ENCODE data around the gene MYO7A. TPM values are rescaled to one million over a fixed set of nuclear protein-coding genes. Genes with fewer than 3 reads are reported as not detected.

The MYO7A gene
- total RNA-seq, 1 experiment from 2014 or later: 2.5 TPM

DNA sequence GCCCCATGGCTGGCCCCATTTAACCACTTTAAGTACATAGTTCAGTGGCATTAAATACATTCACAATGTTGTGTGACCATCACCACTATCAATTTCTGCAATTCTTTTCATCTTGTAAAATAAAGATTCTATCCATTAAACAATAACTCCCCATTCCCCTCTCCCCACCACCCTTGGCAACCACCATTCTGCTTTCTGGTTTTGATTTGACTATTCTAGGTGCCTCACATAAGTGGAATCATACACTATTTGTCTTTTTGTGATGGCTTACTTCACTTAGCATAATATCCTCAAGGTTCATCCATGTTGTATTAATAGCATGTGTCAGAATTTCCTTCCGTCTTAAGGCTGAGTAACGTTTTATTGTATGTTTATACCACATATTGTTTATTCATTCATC, 7.0 kb downstream of the MYO7A start:
- H3K4me1 Mint-ChIP-seq: peaks cover 6% of the 10 kb centered on the region
- H3K27ac Mint-ChIP-seq: no peak overlapping the region
- no peaks in the 10 kb centered on the region for H3K9me3 Mint-ChIP-seq
- TF ChIP-seq GRHL2 (CRISPR knock-in tag; IDR thresholded peaks at IDR 0.05; ENCODE audit: insufficient replicate concordance, severe bottlenecking) (no peak), SOX15 (CRISPR knock-in tag; IDR thresholded peaks at IDR 0.05) (no peak), NR3C1 (CRISPR knock-in tag; conservative IDR thresholded peaks at IDR 0.05; ENCODE audit: low read depth) (no peak), NR2C2 (CRISPR knock-in tag; IDR thresholded peaks at IDR 0.05) (no peak), IRF2 (CRISPR knock-in tag; IDR thresholded peaks at IDR 0.05; ENCODE audit: borderline replicate concordance, low read depth) (no peak), TCF7 (CRISPR knock-in tag; IDR thresholded peaks at IDR 0.05; ENCODE audit: low read depth) (no peak), ETV6 (CRISPR knock-in tag; IDR thresholded peaks at IDR 0.05) (no peak), TEAD1 (CRISPR knock-in tag; IDR thresholded peaks at IDR 0.05) (no peak), NFATC4 (CRISPR knock-in tag; IDR thresholded peaks at IDR 0.05) (no peak)
- TF ChIP-seq, protein P1, sequence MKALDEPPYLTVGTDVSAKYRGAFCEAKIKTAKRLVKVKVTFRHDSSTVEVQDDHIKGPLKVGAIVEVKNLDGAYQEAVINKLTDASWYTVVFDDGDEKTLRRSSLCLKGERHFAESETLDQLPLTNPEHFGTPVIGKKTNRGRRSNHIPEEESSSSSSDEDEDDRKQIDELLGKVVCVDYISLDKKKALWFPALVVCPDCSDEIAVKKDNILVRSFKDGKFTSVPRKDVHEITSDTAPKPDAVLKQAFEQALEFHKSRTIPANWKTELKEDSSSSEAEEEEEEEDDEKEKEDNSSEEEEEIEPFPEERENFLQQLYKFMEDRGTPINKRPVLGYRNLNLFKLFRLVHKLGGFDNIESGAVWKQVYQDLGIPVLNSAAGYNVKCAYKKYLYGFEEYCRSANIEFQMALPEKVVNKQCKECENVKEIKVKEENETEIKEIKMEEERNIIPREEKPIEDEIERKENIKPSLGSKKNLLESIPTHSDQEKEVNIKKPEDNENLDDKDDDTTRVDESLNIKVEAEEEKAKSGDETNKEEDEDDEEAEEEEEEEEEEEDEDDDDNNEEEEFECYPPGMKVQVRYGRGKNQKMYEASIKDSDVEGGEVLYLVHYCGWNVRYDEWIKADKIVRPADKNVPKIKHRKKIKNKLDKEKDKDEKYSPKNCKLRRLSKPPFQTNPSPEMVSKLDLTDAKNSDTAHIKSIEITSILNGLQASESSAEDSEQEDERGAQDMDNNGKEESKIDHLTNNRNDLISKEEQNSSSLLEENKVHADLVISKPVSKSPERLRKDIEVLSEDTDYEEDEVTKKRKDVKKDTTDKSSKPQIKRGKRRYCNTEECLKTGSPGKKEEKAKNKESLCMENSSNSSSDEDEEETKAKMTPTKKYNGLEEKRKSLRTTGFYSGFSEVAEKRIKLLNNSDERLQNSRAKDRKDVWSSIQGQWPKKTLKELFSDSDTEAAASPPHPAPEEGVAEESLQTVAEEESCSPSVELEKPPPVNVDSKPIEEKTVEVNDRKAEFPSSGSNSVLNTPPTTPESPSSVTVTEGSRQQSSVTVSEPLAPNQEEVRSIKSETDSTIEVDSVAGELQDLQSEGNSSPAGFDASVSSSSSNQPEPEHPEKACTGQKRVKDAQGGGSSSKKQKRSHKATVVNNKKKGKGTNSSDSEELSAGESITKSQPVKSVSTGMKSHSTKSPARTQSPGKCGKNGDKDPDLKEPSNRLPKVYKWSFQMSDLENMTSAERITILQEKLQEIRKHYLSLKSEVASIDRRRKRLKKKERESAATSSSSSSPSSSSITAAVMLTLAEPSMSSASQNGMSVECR (CRISPR knock-in tag; IDR thresholded peaks at IDR 0.05; ENCODE audit: borderline replicate concordance): no peak
- TF ChIP-seq, protein P2, sequence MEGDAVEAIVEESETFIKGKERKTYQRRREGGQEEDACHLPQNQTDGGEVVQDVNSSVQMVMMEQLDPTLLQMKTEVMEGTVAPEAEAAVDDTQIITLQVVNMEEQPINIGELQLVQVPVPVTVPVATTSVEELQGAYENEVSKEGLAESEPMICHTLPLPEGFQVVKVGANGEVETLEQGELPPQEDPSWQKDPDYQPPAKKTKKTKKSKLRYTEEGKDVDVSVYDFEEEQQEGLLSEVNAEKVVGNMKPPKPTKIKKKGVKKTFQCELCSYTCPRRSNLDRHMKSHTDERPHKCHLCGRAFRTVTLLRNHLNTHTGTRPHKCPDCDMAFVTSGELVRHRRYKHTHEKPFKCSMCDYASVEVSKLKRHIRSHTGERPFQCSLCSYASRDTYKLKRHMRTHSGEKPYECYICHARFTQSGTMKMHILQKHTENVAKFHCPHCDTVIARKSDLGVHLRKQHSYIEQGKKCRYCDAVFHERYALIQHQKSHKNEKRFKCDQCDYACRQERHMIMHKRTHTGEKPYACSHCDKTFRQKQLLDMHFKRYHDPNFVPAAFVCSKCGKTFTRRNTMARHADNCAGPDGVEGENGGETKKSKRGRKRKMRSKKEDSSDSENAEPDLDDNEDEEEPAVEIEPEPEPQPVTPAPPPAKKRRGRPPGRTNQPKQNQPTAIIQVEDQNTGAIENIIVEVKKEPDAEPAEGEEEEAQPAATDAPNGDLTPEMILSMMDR (IDR thresholded peaks at IDR 0.05): no peak
- TF ChIP-seq, protein P3, sequence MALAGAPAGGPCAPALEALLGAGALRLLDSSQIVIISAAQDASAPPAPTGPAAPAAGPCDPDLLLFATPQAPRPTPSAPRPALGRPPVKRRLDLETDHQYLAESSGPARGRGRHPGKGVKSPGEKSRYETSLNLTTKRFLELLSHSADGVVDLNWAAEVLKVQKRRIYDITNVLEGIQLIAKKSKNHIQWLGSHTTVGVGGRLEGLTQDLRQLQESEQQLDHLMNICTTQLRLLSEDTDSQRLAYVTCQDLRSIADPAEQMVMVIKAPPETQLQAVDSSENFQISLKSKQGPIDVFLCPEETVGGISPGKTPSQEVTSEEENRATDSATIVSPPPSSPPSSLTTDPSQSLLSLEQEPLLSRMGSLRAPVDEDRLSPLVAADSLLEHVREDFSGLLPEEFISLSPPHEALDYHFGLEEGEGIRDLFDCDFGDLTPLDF (CRISPR knock-in tag; IDR thresholded peaks at IDR 0.05): no peak
- DNase-seq (ENCODE audit: low spot score): no peak
- H3K4me3 Mint-ChIP-seq: no peak overlapping the region
- ChIA-PET CTCF (interaction anchor here (2.3 kb wide), 1 partner anchor 53 kb away, joined by 9 read pairs; no protein-coding TSS in a partner anchor), POLR2A (interaction anchor here (0.6 kb wide), 1 partner anchor 199 kb away, joined by 3 read pairs; no protein-coding TSS in a partner anchor)
- no peak for ATAC-seq
- no peaks in the 10 kb centered on the region; the same call in 1 of the 2 replicates for H3K27me3 Mint-ChIP-seq (ENCODE audit: low read depth)
- no peaks in the 10 kb centered on the region for H3K36me3 Mint-ChIP-seq

DNA sequence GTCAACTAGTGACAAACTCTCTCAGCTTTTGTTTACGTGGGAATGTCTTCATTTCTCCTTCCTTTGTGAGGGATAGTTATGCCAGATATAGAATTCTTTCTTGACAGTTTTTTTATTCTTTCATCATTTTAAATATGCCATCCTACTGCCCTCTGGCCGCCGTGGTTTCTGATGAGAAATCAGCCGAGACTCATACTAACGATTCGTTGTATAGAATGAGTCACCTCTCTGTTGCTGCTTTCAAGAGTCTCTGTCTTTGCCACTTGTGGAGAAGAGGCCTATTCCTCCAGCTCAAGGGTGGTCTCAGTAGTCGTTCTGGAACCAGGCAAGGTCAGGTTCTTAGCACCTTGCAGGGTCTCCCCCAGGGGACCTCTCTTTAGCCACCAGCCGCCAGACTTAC, 8.0 kb downstream of the MYO7A start:
- no peak overlapping the region for H3K27ac Mint-ChIP-seq
- POLR2A ChIA-PET: no interaction called here
- no peak for ATAC-seq
- TF ChIP-seq RORB (CRISPR knock-in tag; IDR thresholded peaks at IDR 0.05): no peak
- TF ChIP-seq HMGA2 (CRISPR knock-in tag; IDR thresholded peaks at IDR 0.05): no peak
- TF ChIP-seq NFATC4 (CRISPR knock-in tag; IDR thresholded peaks at IDR 0.05): no peak
- TF ChIP-seq, protein P4, sequence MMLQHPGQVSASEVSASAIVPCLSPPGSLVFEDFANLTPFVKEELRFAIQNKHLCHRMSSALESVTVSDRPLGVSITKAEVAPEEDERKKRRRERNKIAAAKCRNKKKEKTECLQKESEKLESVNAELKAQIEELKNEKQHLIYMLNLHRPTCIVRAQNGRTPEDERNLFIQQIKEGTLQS (CRISPR knock-in tag; conservative IDR thresholded peaks at IDR 0.05): no peak
- TF ChIP-seq, protein P5, sequence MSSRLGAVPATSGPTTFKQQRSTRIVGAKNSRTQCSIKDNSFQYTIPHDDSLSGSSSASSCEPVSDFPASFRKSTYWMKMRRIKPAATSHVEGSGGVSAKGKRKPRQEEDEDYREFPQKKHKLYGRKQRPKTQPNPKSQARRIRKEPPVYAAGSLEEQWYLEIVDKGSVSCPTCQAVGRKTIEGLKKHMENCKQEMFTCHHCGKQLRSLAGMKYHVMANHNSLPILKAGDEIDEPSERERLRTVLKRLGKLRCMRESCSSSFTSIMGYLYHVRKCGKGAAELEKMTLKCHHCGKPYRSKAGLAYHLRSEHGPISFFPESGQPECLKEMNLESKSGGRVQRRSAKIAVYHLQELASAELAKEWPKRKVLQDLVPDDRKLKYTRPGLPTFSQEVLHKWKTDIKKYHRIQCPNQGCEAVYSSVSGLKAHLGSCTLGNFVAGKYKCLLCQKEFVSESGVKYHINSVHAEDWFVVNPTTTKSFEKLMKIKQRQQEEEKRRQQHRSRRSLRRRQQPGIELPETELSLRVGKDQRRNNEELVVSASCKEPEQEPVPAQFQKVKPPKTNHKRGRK (CRISPR knock-in tag; IDR thresholded peaks at IDR 0.05; ENCODE audit: borderline replicate concordance): no peak
- TF ChIP-seq, protein P6, sequence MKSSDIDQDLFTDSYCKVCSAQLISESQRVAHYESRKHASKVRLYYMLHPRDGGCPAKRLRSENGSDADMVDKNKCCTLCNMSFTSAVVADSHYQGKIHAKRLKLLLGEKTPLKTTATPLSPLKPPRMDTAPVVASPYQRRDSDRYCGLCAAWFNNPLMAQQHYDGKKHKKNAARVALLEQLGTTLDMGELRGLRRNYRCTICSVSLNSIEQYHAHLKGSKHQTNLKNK (CRISPR knock-in tag; IDR thresholded peaks at IDR 0.05): no peak
- TF ChIP-seq, protein P7, sequence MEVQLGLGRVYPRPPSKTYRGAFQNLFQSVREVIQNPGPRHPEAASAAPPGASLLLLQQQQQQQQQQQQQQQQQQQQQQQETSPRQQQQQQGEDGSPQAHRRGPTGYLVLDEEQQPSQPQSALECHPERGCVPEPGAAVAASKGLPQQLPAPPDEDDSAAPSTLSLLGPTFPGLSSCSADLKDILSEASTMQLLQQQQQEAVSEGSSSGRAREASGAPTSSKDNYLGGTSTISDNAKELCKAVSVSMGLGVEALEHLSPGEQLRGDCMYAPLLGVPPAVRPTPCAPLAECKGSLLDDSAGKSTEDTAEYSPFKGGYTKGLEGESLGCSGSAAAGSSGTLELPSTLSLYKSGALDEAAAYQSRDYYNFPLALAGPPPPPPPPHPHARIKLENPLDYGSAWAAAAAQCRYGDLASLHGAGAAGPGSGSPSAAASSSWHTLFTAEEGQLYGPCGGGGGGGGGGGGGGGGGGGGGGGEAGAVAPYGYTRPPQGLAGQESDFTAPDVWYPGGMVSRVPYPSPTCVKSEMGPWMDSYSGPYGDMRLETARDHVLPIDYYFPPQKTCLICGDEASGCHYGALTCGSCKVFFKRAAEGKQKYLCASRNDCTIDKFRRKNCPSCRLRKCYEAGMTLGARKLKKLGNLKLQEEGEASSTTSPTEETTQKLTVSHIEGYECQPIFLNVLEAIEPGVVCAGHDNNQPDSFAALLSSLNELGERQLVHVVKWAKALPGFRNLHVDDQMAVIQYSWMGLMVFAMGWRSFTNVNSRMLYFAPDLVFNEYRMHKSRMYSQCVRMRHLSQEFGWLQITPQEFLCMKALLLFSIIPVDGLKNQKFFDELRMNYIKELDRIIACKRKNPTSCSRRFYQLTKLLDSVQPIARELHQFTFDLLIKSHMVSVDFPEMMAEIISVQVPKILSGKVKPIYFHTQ (CRISPR knock-in tag; IDR thresholded peaks at IDR 0.05): no peak
- no peak for TF ChIP-seq OVOL2 (CRISPR knock-in tag; IDR thresholded peaks at IDR 0.05; ENCODE audit: borderline replicate concordance)
- TF ChIP-seq SMAD4 (CRISPR knock-in tag; IDR thresholded peaks at IDR 0.05): no peak

More for the DNA sequence above, 8.0 kb downstream of the MYO7A start:
- Mint-ChIP-seq H3K4me1 (peaks cover 13% of the 10 kb centered on the region), H3K27me3 (ENCODE audit: low read depth) (no peaks in the 10 kb centered on the region; the same call in 1 of the 2 replicates), H3K9me3 (no peaks in the 10 kb centered on the region), H3K36me3 (no peaks in the 10 kb centered on the region), H3K4me3 (no peak overlapping the region)
- no peak for DNase-seq (ENCODE audit: low spot score)
- CTCF ChIA-PET: interaction anchor here (1.6 to 2.3 kb wide), 2 partner anchors 8 to 52 kb away, joined by 9 to 15 read pairs; partner anchors contain the start of gene MYO7A
